BLaER1 treated with 17β-estradiol and CSF1 and Interleukin-3, amounts not matched to agents 10 nM and 100 nM (cell line): Measurements from ENCODE around the gene SEPTIN2.

Experiments used
- H3K27ac ChIP-seq, 11 experiments: shearing (Covaris generic); formaldehyde crosslinking; 2 replicates each; pipeline ENCODE4 v1.8.1; 2022
- H3K27me3 ChIP-seq, 11 experiments: shearing (Covaris generic); formaldehyde crosslinking; 2 replicates each; pipeline ENCODE4 v1.8.1; 2022
- H3K36me3 ChIP-seq, 11 experiments: shearing (Covaris generic); formaldehyde crosslinking; 2 replicates each; pipeline ENCODE4 v1.8.1; 2022
- H3K4me1 ChIP-seq, 10 experiments: shearing (Covaris generic); formaldehyde crosslinking; 2 replicates each; pipeline ENCODE4 v1.8.1; 2022
- H3K4me2 ChIP-seq, 11 experiments: shearing (Covaris generic); formaldehyde crosslinking; 2 replicates each; pipeline ENCODE4 v1.8.1; 2022
- H3K4me3 ChIP-seq, 10 experiments: shearing (Covaris generic); formaldehyde crosslinking; 2 replicates each; pipeline ENCODE4 v1.8.1; 2022
- H3K9ac ChIP-seq, 11 experiments: shearing (Covaris generic); formaldehyde crosslinking; 2 replicates each; pipeline ENCODE4 v1.8.1; 2022
- H3K9me3 ChIP-seq, 11 experiments: shearing (Covaris generic); formaldehyde crosslinking; replicated peaks in 1 of 11; 2 replicates each; pipeline ENCODE4 v1.8.1; 2022
- H4K20me1 ChIP-seq, 11 experiments: shearing (Covaris generic); formaldehyde crosslinking; 2 replicates each; pipeline ENCODE4 v1.8.1; 2022
- Cebpa-rat ChIP-seq, 11 experiments: shearing (Covaris generic); IDR thresholded peaks; 2 replicates each; pipeline ENCODE4 v1.8.1; 2022

Gene SEPTIN2

DNA sequence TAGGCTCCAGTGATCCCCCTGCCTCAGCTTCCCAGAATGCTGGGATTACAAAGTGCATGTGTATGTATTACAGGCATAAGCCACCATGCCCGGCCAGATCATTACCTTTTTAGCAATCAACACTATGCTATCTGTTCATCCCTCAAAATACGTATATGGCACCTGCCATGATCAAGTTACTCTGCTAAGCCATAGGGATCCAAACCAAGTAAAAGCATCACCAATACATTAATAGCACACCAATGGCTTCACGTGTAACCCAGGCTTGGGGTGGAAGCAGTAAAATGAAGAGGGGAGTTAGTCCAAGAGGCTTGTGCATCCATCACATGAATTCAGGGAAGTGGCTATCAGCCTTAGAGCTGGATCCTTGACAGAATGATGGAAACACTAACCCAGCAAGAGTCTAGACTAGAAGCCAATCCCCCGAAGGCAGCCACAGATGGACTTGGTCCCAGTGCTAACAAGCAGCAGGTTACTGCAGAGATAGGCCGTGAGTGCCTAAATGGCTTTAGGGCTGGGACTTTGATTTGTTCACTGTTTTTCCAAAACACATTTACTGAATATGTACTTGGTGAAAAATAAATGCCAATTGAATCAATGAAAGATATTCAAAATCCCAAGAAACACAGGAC is 11.6 kb upstream of the SEPTIN2 start:
- H3K9me3 ChIP-seq = no peaks in the 10 kb centered on the region
- peaks cover 0 to 22% (median 12%) of the 10 kb centered on the region in 11 experiments; a peak in 11 of 22 replicates for H3K36me3 ChIP-seq
- H3K27ac ChIP-seq = no peak overlapping the region
- H3K4me3 ChIP-seq = no peak overlapping the region
- H3K9ac ChIP-seq = no peak overlapping the region
- H3K4me2 ChIP-seq = peak overlapping the region in 5 of 11 experiments; percentile 48 to 60 (median 58); a peak in 9 of 22 replicates
- no peaks in the 10 kb centered on the region for H3K27me3 ChIP-seq
- peaks cover 18 to 91% (median 68%) of the 10 kb centered on the region in 10 experiments for H3K4me1 ChIP-seq
- peaks cover 81 to 100% (median 100%) of the 10 kb centered on the region in 11 experiments for H4K20me1 ChIP-seq
- TF ChIP-seq Cebpa-rat (IDR thresholded peaks at IDR 0.05) = no peak

GRCh38 chr2:241307055-241307454 is 8.7 kb upstream of the SEPTIN2 start:
- Histone ChIP-seq H3K27me3 (no peaks in the 10 kb centered on the region), H3K9me3 (no peaks in the 10 kb centered on the region), H3K4me1 (peaks cover 37 to 92% (median 74%) of the 10 kb centered on the region in 10 experiments), H3K4me3 (no peak overlapping the region), H3K4me2 (peak overlapping the region in 2 of 11 experiments; percentile 23 to 60; a peak in 2 of 22 replicates), H4K20me1 (peaks cover 85 to 100% (median 99%) of the 10 kb centered on the region in 11 experiments), H3K36me3 (peaks cover 0 to 22% (median 12%) of the 10 kb centered on the region in 11 experiments; a peak in 11 of 22 replicates), H3K27ac (no peak overlapping the region), H3K9ac (no peak overlapping the region)
- TF ChIP-seq Cebpa-rat (IDR thresholded peaks at IDR 0.05) = no peak

DNA sequence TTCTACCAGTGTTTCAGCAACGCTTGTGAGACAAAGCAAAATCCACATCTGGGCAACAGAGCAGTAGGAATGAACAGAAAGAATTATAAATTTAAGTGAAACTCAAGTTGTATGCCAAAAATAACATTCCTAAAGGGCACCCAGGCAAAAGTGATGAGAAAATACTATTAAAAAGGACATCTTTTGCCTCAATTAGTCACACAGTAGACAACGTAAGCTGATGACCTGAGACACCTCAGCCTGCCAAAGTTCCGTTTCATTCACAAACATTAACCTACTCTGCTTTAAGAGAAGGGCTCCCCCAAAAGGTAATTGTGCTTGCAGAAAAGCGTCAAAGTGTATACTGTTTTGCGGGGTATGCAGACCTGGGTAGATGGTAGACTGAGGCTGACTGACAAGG is 7.5 kb upstream of the SEPTIN2 start:
- Histone ChIP-seq H3K4me1 (peaks cover 49 to 92% (median 76%) of the 10 kb centered on the region in 10 experiments), H3K27ac (no peak overlapping the region), H3K4me2 (peak overlapping the region in 5 of 11 experiments; percentile 56 to 93 (median 87); a peak in 5 of 22 replicates), H3K36me3 (peaks cover 0 to 22% (median 12%) of the 10 kb centered on the region in 11 experiments; a peak in 11 of 22 replicates), H3K4me3 (no peak overlapping the region), H3K9ac (no peak overlapping the region), H3K9me3 (no peaks in the 10 kb centered on the region), H3K27me3 (no peaks in the 10 kb centered on the region), H4K20me1 (peaks cover 74 to 99% (median 90%) of the 10 kb centered on the region in 11 experiments)
- TF ChIP-seq Cebpa-rat (IDR thresholded peaks at IDR 0.05) = no peak

DNA sequence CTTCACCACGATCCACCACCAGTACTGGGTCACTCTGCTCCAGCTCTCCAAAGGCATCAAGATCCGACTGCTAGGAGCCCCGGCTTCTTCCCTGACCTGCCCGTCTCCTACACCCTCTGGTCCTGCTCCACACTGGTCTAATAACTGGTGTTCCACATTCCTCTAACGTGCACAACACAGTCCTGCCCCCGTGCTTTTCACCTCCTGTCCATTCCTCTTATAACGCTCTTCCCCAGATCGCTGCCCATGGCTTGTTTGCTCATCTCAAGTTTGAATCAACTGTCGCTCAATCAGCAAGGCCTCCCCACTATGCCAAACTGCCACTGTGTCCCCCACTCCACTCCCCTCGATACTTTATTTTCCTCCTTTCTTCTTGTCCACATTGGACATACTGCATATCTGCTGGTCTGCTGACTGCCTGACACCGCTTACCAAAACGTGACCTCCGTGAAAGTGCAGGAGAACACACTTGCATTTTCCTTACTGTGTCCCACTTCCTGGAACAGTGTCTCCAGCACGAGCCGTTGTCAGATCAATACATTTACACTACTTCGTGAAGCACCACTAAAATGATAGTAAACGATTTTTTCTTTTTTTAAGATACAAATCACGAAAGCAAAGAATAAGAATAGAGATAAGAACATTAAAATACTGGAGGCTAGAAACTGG is 6.8 kb upstream of the SEPTIN2 start:
- Histone ChIP-seq H3K9ac (0 out of 22 replicates have a peak overlapping the region, but pooled peaks of 1 of the 11 experiments have one; percentile 3), H3K27me3 (no peaks in the 10 kb centered on the region), H4K20me1 (peaks cover 67 to 98% (median 83%) of the 10 kb centered on the region in 11 experiments), H3K4me1 (peaks cover 56 to 98% (median 78%) of the 10 kb centered on the region in 10 experiments), H3K9me3 (no peaks in the 10 kb centered on the region), H3K4me2 (peak overlapping the region; percentile 56 to 93 (median 77)), H3K27ac (peak overlapping the region in 4 of 11 experiments; percentile 5 to 40 (median 22); a peak in 4 of 22 replicates), H3K36me3 (peaks cover 0 to 22% (median 12%) of the 10 kb centered on the region in 11 experiments; a peak in 11 of 22 replicates), H3K4me3 (no peak overlapping the region)
- no peak for TF ChIP-seq Cebpa-rat (IDR thresholded peaks at IDR 0.05)

DNA sequence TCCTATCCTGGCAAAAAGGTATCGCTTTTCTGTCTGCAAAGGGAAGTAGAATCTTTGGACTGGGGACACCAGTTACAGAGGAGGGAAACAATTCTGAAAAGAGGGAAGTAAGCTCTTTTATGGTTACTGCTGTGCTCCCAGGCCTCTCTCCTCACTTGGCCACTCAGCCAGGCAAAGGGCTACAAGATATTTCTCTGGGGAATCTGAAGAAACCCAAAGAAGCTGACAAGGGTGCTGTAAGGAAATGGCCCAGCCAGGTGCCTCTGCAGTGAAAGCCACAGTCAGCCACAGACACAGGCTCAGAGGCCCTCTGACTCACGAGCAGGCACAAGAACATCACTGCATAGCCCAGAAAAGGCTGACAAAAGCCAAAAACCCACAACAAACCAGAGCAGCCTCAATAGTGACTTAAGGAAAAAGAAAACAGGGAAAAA is 6.0 kb upstream of the SEPTIN2 start:
- Histone ChIP-seq H4K20me1 (peaks cover 60 to 91% (median 75%) of the 10 kb centered on the region in 11 experiments), H3K4me3 (no peak overlapping the region)

GRCh38 chr2:241310917-241311566 is 4.7 kb upstream of the SEPTIN2 start:
- Histone ChIP-seq H4K20me1 (peaks cover 47 to 78% (median 62%) of the 10 kb centered on the region in 11 experiments), H3K4me3 (peak overlapping the region in 3 of 10 experiments; percentile 11 to 25 (median 25); a peak in 4 of 20 replicates), H3K27me3 (no peaks in the 10 kb centered on the region), H3K27ac (peak overlapping the region in 9 of 11 experiments; percentile 3 to 53 (median 36); a peak in 14 of 22 replicates), H3K9ac (peak overlapping the region in 9 of 11 experiments; percentile 16 to 60 (median 33); a peak in 16 of 22 replicates), H3K4me2 (peak overlapping the region; percentile 71 to 94 (median 87)), H3K36me3 (peaks cover 0 to 22% (median 12%) of the 10 kb centered on the region in 11 experiments; a peak in 11 of 22 replicates), H3K4me1 (peaks cover 59 to 86% (median 71%) of the 10 kb centered on the region in 10 experiments), H3K9me3 (no peaks in the 10 kb centered on the region)
- no peak for TF ChIP-seq Cebpa-rat (IDR thresholded peaks at IDR 0.05)

More for the DNA sequence above, 6.0 kb upstream of the SEPTIN2 start:
- H3K27me3 ChIP-seq = no peaks in the 10 kb centered on the region
- peak overlapping the region in 9 of 11 experiments; percentile 5 to 47 (median 37); a peak in 16 of 22 replicates for H3K27ac ChIP-seq
- H3K9me3 ChIP-seq = no peaks in the 10 kb centered on the region
- H3K4me2 ChIP-seq = peak overlapping the region; percentile 56 to 93 (median 77)
- H3K9ac ChIP-seq = peak overlapping the region in 8 of 11 experiments; percentile 1 to 36 (median 12); a peak in 6 of 22 replicates
- no peak for TF ChIP-seq Cebpa-rat (IDR thresholded peaks at IDR 0.05)
- H3K36me3 ChIP-seq = peaks cover 0 to 22% (median 12%) of the 10 kb centered on the region in 11 experiments; a peak in 11 of 22 replicates
- peaks cover 59 to 99% (median 84%) of the 10 kb centered on the region in 10 experiments for H3K4me1 ChIP-seq

DNA sequence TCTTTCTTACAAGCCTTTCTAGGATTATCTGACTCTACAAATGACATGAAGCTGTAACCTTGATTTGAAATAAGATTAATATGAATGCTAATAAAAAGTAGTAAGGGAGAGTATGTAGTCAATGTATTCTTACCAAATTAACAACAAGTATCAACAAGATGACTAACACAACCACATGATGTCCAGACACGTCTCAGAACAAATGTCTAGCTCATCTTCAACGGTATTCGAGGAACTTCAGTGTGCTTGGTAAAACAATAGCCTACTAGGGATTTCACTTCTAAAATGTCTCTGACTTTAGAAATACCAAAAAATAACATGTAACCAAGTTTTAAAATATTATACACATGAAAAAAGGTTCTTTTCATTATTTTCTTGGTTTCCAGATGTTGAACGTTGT is 3.6 kb upstream of the SEPTIN2 start:
- no peaks in the 10 kb centered on the region for H3K27me3 ChIP-seq
- peaks cover 47 to 74% (median 60%) of the 10 kb centered on the region in 11 experiments for H4K20me1 ChIP-seq
- H3K9ac ChIP-seq = no peak overlapping the region
- peak overlapping the region in 2 of 11 experiments; percentile 11 to 36; a peak in 1 of 22 replicates for H3K27ac ChIP-seq
- no peaks in the 10 kb centered on the region for H3K9me3 ChIP-seq
- H3K4me2 ChIP-seq = peak overlapping the region; percentile 71 to 94 (median 87); a peak in 21 of 22 replicates
- peaks cover 0 to 21% (median 12%) of the 10 kb centered on the region in 11 experiments; a peak in 11 of 22 replicates for H3K36me3 ChIP-seq
- no peak overlapping the region for H3K4me3 ChIP-seq
- no peak for TF ChIP-seq Cebpa-rat (IDR thresholded peaks at IDR 0.05)
- H3K4me1 ChIP-seq = peaks cover 58 to 79% (median 66%) of the 10 kb centered on the region in 10 experiments

DNA sequence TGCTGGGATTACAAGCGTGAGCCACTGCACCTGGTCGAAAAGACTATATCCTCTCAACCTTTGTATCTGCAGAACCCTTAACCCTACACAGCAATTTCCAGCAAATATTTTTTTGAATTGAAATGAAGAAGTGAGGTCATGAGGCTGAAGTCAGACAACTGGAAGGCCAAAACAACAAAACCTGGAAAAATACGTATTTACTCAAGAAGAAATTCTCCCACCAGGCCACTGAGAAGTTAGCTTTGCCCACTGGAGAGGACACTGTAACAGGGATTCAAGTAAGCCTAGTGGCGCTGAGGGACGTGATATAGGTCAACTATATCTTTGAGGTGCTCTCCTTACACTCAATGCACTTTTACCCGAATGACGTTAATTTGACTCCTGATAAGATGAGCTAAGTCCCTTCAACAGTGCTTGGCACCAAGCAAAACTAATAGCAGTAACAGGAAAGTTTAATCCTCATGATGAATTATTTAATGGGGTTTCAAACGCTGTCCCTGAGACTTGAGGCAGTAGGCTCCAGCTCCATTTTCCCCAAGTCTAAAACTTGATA is 2.1 kb upstream of the SEPTIN2 start:
- no peaks in the 10 kb centered on the region for H3K27me3 ChIP-seq
- H3K9me3 ChIP-seq = no peaks in the 10 kb centered on the region
- peak overlapping the region in 9 of 11 experiments; percentile 95 to 99 (median 97); a peak in 13 of 22 replicates for H3K9ac ChIP-seq
- H3K27ac ChIP-seq = peak overlapping the region in 8 of 11 experiments; percentile 95 to 100 (median 99); a peak in 12 of 22 replicates
- TF ChIP-seq Cebpa-rat (IDR thresholded peaks at IDR 0.05) = no peak
- H4K20me1 ChIP-seq = peaks cover 45 to 74% (median 60%) of the 10 kb centered on the region in 11 experiments
- peak overlapping the region; percentile 67 to 94 (median 87) for H3K4me2 ChIP-seq
- H3K4me3 ChIP-seq = peak overlapping the region in 7 of 10 experiments; percentile 76 to 94 (median 82); a peak in 11 of 20 replicates
- H3K36me3 ChIP-seq = peaks cover 3 to 16% (median 8%) of the 10 kb centered on the region in 11 experiments; a peak in 13 of 22 replicates
- H3K4me1 ChIP-seq = peaks cover 68 to 80% (median 78%) of the 10 kb centered on the region in 10 experiments
